ENCODE results near the gene ANHX. TPM values are rescaled to one million over a fixed set of nuclear protein-coding genes. Genes with fewer than 3 reads are reported as not detected.

ANHX gene
- total RNA-seq, 1 experiment from 2014 or later: not detected

- H3K36me3 ChIP-seq (ENCODE audit: insufficient read depth, low read length, poor library complexity, severe bottlenecking): no peaks in the 10 kb centered on the region
- no peaks in the 10 kb centered on the region for H3K27me3 ChIP-seq (replicated peaks; ENCODE audit: insufficient read depth, low read depth, low read length, poor library complexity)
- no peak overlapping the region for H3K4me3 ChIP-seq (ENCODE audit: low read depth, low read length, poor library complexity, severe bottlenecking)
- ChIA-PET CTCF (no interaction called here), POLR2A (ENCODE audit: low non-redundant PET) (no interaction called here)
- DNase-seq (ENCODE audit: low spot score): no peak
- H3K27ac ChIP-seq (ENCODE audit: low read depth, low read length, poor library complexity, severe bottlenecking): no peak overlapping the region
- no peak for TF ChIP-seq EZH2 (IDR thresholded peaks at IDR 0.05; ENCODE audit: borderline replicate concordance, low read depth, low read length, poor library complexity, severe bottlenecking)
- TF ChIP-seq, protein P1, sequence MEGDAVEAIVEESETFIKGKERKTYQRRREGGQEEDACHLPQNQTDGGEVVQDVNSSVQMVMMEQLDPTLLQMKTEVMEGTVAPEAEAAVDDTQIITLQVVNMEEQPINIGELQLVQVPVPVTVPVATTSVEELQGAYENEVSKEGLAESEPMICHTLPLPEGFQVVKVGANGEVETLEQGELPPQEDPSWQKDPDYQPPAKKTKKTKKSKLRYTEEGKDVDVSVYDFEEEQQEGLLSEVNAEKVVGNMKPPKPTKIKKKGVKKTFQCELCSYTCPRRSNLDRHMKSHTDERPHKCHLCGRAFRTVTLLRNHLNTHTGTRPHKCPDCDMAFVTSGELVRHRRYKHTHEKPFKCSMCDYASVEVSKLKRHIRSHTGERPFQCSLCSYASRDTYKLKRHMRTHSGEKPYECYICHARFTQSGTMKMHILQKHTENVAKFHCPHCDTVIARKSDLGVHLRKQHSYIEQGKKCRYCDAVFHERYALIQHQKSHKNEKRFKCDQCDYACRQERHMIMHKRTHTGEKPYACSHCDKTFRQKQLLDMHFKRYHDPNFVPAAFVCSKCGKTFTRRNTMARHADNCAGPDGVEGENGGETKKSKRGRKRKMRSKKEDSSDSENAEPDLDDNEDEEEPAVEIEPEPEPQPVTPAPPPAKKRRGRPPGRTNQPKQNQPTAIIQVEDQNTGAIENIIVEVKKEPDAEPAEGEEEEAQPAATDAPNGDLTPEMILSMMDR (conservative IDR thresholded peaks at IDR 0.05; ENCODE audit: low read depth, low read length): no peak
- H3K4me1 ChIP-seq (ENCODE audit: insufficient read depth, low read length, poor library complexity, severe bottlenecking): no peaks in the 10 kb centered on the region
- intact Hi-C loops (cut with micrococcal nuclease; ENCODE audit: unreplicated experiment): no loop called here
- peaks cover 20% of the 10 kb centered on the region for H3K9me3 ChIP-seq (ENCODE audit: low read depth, low read length, poor library complexity, severe bottlenecking)
- BruUV-seq (replicated peaks): no TSS peak
These were observed 8.3 kb downstream of the ANHX start for GRCh38 chr12:133227281-133227852.

GRCh38 chr12:133226690-133227089 is 9.0 kb downstream of the ANHX start:
- ChIA-PET CTCF (no interaction called here), POLR2A (ENCODE audit: low non-redundant PET) (no interaction called here)
- Histone ChIP-seq H3K36me3 (ENCODE audit: insufficient read depth, low read length, poor library complexity, severe bottlenecking) (no peaks in the 10 kb centered on the region), H3K27ac (ENCODE audit: low read depth, low read length, poor library complexity, severe bottlenecking) (no peak overlapping the region), H3K4me1 (ENCODE audit: insufficient read depth, low read length, poor library complexity, severe bottlenecking) (no peaks in the 10 kb centered on the region), H3K27me3 (replicated peaks; ENCODE audit: insufficient read depth, low read depth, low read length, poor library complexity) (no peaks in the 10 kb centered on the region), H3K9me3 (ENCODE audit: low read depth, low read length, poor library complexity, severe bottlenecking) (peaks cover 27% of the 10 kb centered on the region), H3K4me3 (ENCODE audit: low read depth, low read length, poor library complexity, severe bottlenecking) (no peak overlapping the region)
- DNase-seq (ENCODE audit: low spot score): no peak
- intact Hi-C loops (cut with micrococcal nuclease; ENCODE audit: unreplicated experiment): no loop called here
- no TSS peak for BruUV-seq (replicated peaks)
- TF ChIP-seq, protein P1 (conservative IDR thresholded peaks at IDR 0.05; ENCODE audit: low read depth, low read length): no peak
- no peak for TF ChIP-seq EZH2 (IDR thresholded peaks at IDR 0.05; ENCODE audit: borderline replicate concordance, low read depth, low read length, poor library complexity, severe bottlenecking)

- BruUV-seq (replicated peaks): no TSS peak
- Histone ChIP-seq H3K4me3 (ENCODE audit: low read depth, low read length, poor library complexity, severe bottlenecking) (no peak overlapping the region), H3K9me3 (ENCODE audit: low read depth, low read length, poor library complexity, severe bottlenecking) (peaks cover 30% of the 10 kb centered on the region), H3K36me3 (ENCODE audit: insufficient read depth, low read length, poor library complexity, severe bottlenecking) (no peaks in the 10 kb centered on the region), H3K27ac (ENCODE audit: low read depth, low read length, poor library complexity, severe bottlenecking) (no peak overlapping the region), H3K27me3 (replicated peaks; ENCODE audit: insufficient read depth, low read depth, low read length, poor library complexity) (no peaks in the 10 kb centered on the region), H3K4me1 (ENCODE audit: insufficient read depth, low read length, poor library complexity, severe bottlenecking) (no peaks in the 10 kb centered on the region)
- no peak for DNase-seq (ENCODE audit: low spot score)
- POLR2A ChIA-PET (ENCODE audit: low non-redundant PET): no interaction called here
- CTCF ChIA-PET: no interaction called here
- intact Hi-C loops (cut with micrococcal nuclease; ENCODE audit: unreplicated experiment): no loop called here
- no peak for TF ChIP-seq EZH2 (IDR thresholded peaks at IDR 0.05; ENCODE audit: borderline replicate concordance, low read depth, low read length, poor library complexity, severe bottlenecking)
- TF ChIP-seq, protein P1 (conservative IDR thresholded peaks at IDR 0.05; ENCODE audit: low read depth, low read length): no peak
These were observed 10.2 kb downstream of the ANHX start for GRCh38 chr12:133225527-133225926.
